ENCODE measurements around the gene TMEM139.
"Not testable (repeated sequence)": the region's sequence is repeated elsewhere in the genome, so short reads cannot be mapped to it uniquely, and the experiment has no call there.

TMEM139 gene

DNA sequence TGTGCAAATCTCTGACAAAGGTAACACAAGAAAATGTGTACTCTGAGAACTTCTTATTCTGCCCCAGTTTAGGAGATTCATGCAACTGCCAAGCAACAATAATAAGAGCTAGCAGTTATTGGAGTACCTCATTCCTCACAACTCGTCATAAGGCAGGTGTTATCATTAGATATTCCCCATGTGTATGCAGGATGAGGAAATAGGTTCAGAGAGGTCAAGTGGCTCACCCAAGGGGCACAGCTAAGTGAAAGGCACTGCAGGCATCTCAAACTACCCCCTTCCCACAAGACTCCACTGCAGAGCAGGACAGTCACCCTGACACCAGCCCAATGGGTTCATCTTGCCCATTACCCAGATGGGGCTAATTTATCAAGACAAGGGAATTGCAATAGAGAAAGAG is 22.9 kb upstream of the TMEM139 start:
- DNase-seq: no peak

DNA sequence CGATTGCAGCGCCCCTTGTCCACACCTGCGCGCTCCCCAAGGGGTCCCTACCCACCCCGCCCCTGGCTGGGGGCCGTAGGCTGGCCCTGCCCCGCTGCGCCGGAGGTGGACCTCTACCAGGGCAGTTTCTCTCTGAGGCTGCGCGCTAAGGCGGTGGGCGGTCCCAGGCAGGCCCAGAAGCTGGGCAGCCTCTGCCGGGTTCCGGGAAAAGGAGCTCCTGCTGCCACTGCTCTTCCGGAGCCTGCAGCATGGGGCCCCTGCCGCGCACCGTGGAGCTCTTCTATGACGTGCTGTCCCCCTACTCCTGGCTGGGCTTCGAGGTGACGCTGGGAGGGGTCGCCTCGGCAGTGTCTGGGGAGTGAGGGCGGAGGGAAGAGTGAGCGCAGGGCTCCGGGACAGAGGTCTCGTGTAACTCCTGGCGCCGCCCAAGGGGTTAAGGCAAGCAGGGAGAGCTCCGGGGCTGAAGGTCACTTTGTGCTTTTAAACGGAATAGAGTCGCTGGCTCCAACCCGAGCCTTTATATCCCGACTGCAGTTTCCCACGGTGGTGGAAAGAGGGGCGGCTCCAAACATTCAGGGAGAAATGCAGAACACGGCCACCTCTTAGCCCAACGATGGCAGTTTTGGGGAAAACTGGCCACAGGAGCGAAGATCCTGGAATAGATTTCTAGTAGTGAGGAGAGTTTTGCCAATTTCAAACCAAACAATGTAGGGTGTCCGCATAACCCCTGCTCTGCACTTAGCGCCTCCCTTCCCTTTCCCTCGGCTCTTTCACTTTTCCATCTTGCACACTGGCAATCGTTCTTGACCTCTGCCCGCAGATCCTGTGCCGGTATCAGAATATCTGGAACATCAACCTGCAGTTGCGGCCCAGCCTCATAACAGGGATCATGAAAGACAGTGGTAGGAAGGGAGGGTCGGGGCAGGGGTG is 21.2 kb upstream of the TMEM139 start, which contains the start of gene GSTK1:
TSS of gene GSTK1 (plus strand) at position 176 of the 930 bp plus-strand sequence. CDS start at position 249, 73 bp downstream.
- DNase-seq: peak; percentile 81

DNA sequence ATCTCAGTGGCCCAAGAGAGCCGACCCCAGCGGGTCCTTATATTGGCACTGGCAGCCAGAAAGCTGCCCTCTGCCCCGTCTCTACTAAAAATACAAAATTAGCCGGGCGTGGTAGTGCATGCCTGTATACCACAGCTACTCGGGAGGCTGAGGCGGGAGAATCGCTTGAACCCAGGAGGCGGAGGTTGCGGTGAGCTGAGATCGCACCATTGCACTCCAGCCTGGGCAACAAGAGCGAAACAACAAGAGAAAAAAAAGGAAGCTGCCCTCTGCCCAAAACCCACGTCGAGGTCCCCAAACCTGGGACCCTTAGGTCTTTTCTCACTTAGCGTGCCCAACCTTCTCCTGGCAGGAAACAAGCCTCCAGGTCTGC is 20.6 kb upstream of the TMEM139 start:
- not testable (repeated sequence) for DNase-seq

DNA sequence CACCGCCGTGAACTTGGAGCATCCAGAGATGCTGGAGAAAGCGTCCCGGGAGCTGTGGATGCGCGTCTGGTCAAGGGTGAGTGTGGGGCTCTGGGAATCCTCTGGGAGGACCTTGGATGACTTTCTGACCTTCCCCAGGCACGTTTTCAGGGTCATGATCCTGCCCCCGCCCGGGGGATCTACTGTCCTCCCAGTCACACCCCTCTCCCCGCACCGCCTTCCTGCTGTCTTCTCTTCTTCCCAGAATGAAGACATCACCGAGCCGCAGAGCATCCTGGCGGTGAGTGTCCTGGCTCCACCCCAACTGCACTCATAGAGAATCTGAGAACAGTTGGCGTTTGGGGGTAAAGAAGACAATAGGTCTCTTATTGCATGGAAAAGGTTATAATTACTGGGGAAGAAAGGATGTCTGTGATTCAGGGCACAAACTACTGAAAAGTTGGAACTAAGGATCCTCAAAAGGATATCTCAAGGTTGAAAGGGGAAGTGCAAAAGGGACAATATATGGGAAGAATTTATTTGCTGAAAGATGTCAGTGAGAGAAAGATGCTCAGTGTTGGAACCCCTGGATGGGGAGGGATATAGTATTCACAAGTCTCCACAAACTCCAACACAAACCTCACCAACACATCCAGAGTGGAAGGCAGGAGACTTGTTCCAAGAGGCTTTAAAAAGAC is 19.6 kb upstream of the TMEM139 start:
- no peak for DNase-seq

DNA sequence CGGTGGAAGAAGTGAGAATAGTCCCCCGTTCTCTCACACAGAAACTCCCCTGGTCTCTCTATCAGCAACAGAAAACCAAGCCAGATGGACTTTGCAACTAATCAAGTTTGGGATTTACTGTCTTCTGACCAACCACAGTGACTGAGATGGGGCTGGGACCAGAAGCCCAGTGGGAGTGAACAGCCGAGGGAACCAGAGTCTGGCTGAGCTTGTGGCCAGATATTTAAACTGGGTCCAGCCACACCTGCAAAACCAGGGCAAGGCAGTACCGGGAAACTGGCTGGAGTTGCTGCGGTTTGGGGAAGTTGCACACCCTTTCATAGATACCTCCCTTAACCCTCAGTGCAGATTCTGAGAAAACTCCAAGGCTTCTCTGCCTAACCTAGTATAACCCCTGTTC is 15.5 kb upstream of the TMEM139 start:
- no peak for DNase-seq

- DNase-seq: no peak
These were observed 13.5 kb upstream of the TMEM139 start for GRCh38 chr7:143271240-143271639.

- DNase-seq: no peak
These were observed 11.9 kb upstream of the TMEM139 start for GRCh38 chr7:143272871-143273270.

DNA sequence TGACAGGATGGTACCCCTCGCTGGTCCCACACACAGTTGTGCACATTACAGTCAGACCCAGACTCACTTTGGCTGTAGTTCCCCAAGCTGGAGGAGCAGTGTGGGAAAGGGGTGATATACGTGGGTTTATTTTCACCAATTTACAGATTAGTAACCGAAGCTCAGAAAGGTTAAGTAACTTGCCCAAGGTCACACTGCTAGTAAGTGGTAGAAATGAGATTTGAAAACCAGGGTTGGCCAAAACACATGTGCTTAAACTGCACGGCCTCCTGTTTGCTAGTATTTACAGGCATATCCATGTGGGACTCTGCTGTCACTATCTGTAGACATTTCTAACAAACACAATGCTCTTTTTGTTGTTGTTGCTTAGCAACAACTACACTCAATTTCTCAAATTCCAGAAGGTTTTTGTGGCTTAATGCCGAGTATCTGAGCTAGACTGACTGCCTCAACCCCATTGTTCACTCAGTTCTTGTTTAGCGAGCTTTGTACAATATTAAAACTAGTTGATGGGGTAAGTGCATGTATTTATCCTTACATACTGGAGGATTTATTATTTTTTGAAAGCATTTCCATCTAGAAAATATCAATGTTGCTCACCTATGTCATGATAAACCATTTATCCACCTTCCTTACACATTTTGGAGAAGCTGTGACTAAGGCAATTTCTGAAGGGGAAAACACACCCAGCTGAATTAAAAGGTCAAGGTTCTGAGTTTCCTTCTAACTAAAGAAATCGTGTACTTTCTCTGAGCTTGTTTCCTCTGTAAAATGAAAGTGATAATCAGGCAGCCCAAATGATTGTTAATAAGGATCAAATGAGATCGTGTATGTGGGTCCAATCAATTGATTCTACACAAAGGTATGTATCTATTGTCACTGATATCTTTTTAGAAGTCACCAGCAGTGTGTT is 5.3 kb upstream of the TMEM139 start:
- peak; percentile 24 for DNase-seq

DNA sequence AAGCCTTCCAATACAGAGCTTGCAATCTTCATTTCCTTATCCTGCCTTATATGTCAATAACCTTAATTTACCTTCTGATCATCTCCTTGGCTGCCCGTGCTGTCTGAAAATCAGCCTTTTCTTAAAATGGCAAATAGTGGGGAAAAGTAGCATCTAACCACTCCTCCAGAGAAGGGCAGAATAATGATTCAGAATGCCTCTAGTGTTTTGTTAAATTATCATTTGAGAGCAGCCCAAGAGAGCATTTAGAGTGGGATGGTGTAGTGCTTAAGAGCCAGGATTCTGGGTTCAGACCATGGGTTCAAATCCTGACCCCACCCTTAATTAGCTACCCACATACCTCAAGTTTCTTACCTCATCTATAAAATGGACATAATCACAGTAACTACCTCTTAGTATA is 4.6 kb upstream of the TMEM139 start:
- DNase-seq: no peak

DNA sequence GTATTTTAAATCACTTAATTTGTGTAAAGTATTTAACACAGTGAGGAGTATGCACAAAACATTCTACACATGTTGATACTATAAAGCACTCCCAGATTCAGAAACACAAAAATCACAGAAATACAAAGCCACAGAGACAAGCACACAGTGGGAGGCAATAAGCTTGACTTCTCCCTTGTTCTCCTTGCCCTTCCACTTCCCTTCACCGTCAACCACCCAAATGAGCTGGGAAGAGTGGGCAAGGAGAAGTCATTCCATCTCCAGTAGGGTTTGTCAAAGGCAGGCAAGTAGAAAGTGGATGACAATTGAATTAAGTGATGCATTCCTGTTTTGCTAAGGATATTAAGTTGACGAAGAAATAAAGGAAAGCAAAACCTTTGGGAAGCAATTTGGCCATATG is 4.2 kb upstream of the TMEM139 start:
- no peak for DNase-seq

DNA sequence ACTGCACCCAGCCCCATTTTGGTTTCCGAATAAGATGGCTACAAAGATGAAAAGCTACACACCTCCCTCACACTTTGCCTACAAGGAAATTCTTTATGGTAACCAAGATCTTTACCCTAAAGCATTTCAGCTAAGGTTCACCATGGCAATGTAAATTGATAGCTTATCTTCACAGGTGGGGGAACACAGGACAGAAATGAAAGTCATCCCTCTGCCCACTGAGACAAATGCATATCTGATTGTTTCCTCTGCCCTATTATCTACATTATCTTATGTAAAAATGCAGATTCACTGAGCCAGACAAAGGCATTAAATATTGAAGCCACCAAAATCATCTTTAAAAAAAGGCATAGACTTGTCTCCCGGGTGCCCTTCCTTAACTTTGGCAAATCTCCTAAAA is 3.2 kb upstream of the TMEM139 start:
- DNase-seq: no peak

DNA sequence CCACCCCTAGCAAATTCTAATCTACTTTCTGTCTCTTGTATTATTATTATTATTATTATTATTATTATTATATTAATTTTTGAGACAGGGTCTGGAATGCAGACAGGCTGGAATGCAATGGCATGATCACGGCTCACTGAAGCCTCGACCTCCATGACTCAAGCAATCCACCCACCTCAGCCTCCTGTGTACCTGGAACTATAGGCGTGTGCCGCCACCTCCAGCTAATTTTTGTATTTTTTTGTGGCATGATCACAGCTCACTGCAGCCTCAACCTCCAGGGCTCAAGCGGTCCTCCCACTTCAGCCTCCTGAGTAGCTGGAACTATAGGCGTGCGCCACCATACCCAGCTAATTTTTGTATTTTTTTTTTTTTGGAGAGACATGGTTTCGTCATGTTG is 2.6 kb upstream of the TMEM139 start:
- DNase-seq: no peak

DNA sequence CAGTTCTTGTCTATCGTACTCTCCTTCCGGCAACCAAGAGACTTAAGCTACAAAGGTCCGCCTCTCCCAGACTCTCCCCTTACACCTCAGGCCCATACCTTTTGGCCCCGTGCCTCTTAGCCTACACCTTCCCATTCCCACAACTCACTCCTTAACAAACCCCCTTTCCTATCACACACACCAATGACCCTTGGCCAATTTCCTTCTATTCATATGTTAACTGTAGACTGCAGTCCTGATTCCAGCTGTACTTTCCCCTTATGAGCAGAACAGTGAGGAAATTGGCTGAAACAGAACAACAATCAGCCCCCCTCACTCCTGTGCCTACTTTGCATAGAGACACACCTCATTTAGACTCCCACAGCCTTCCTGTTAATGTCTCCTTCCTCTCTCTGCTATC is 1.4 kb upstream of the TMEM139 start:
- DNase-seq: no peak

- DNase-seq: no peak
These were observed 666 bp downstream of the TMEM139 start for GRCh38 chr7:143285470-143285778.

GRCh38 chr7:143285806-143286521 is 1.2 kb downstream of the TMEM139 start:
- DNase-seq: no peak

DNA sequence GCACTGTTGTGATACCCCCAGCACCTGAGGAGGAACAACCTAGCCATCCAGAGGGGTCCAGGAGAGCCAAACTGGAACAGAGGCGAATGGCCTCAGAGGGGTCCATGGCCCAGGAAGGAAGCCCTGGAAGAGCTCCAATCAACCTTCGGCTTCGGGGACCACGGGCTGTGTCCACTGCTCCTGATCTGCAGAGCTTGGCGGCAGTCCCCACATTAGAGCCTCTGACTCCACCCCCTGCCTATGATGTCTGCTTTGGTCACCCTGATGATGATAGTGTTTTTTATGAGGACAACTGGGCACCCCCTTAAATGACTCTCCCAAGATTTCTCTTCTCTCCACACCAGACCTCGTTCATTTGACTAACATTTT is 1.7 kb downstream of the TMEM139 start:
- DNase-seq: no peak

DNA sequence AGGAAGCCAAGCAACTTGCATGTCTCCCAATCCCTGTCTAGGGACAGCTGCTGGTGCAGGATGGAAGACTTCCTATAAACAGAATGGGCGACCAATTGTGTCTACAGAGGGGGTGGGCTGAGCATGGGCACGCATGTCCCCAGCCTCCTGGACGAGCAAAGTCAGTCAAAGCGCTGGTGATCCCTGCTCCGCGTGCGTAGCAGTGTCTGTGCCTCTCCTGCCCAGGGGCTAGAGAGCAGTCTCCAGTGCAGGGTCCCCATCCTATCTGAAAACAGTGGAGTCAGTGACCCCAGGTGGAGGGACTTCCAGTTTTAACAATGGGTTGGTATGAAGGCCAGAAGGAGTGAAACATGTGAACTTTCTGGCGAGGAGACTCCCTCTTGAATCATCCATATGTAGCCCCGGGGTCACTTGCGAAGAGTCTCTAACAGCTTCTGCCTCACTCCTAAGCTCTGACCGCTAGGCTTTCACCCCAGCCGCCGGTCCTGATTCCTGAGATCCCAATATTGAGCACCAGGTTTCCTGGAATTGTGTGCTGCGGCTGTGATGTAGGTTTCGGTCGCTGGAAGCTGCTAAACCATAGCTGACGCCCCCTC is 2.7 kb downstream of the TMEM139 start:
- no peak for DNase-seq

- DNase-seq: peak; percentile 100
These were observed 3.4 kb downstream of the TMEM139 start, which contains the start of gene CASP2 for GRCh38 chr7:143287935-143288826. Gene CASP2, plus strand, starts transcription at chr7:143288351. Its CDS starts 105 bp downstream, at chr7:143288456.

DNA sequence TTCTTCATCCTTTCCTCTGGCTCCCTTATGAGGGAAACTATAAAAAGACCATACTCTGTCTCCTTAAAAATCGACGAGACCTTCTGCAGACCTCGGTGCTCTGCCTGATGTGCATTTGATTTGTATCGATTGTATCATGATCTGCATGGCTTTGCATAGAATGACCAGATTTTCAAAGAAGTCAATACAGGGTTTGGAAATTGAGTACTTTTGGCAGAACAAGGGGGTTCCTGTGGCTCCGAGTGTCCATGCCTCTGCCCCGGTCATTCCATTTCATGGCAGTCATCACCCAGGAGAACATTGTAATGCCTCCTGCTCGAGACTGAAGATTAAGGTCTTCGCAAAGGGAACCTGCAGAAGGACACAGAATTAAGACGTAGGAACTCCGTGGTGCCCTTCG is 4.1 kb downstream of the TMEM139 start:
- no peak for DNase-seq

DNA sequence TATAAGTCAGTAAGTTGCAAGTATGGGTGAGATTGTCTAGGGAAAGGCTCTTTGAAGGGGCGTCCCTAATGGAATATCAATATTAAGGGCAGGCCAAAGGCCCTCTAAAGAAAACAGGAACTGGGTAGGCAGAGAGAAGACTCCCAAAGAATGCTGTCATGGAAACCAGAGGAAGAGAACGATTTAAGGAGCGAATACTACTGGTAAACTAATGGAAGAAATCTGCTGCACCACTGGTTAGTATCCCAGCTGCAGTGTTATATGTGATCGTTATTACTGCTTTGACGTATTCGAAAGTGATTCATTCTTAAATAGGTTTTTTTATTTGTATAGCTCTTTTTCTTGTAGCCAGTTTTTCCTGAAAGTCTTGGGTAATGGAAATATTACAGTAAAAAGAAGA is 4.7 kb downstream of the TMEM139 start:
- DNase-seq: no peak

GRCh38 chr7:143289888-143290287 is 5.1 kb downstream of the TMEM139 start:
- DNase-seq: not testable (repeated sequence)
